ENCODE results near the gene CDON. TPM values are rescaled to one million over a fixed set of nuclear protein-coding genes. Genes with fewer than 3 reads are reported as not detected.

The CDON gene
- total RNA-seq, 1 experiment from 2014 or later: 34.1 TPM

- TF ChIP-seq NR1H2 (CRISPR knock-in tag; IDR thresholded peaks at IDR 0.05): no peak
- TF ChIP-seq ELF4 (CRISPR knock-in tag; IDR thresholded peaks at IDR 0.05; ENCODE audit: low read depth): no peak
- TF ChIP-seq FOXK1 (CRISPR knock-in tag; IDR thresholded peaks at IDR 0.05): no peak
Observed at GRCh38 chr11:126054408-126054807, 8.3 kb downstream of the CDON start (continued).

GRCh38 chr11:126053415-126054286 is 9.0 kb downstream of the CDON start:
- CTCF ChIA-PET: no interaction called here
- H3K27ac Mint-ChIP-seq: no peak overlapping the region
- H3K4me1 Mint-ChIP-seq: peaks cover 15% of the 10 kb centered on the region

GRCh38 chr11:126051117-126051516 is 11.5 kb downstream of the CDON start:
- ChIA-PET POLR2A (no interaction called here), CTCF (interaction anchor here (1.9 kb wide), 1 partner anchor 108 kb away, joined by 4 read pairs; no protein-coding TSS in a partner anchor)
- H3K4me1 Mint-ChIP-seq: peaks cover 10% of the 10 kb centered on the region

More at GRCh38 chr11:126053415-126054286, 9.0 kb downstream of the CDON start:
- Mint-ChIP-seq H3K36me3 (no peaks in the 10 kb centered on the region), H3K4me3 (no peak overlapping the region), H3K27me3 (ENCODE audit: low read depth) (no peaks in the 10 kb centered on the region), H3K9me3 (no peaks in the 10 kb centered on the region)
- TF ChIP-seq CDX4 (CRISPR knock-in tag; IDR thresholded peaks at IDR 0.05; ENCODE audit: borderline replicate concordance) (no peak), FOXK1 (CRISPR knock-in tag; IDR thresholded peaks at IDR 0.05) (no peak)
- no peak for DNase-seq (ENCODE audit: low spot score)
- POLR2A ChIA-PET: no interaction called here
- no peak for ATAC-seq

GRCh38 chr11:126049159-126049558 is 13.5 kb downstream of the CDON start:
- H3K4me3 Mint-ChIP-seq: no peak overlapping the region
- no peak overlapping the region for H3K27ac Mint-ChIP-seq
- TF ChIP-seq NR2C2 (CRISPR knock-in tag; IDR thresholded peaks at IDR 0.05) (no peak), E2F4 (CRISPR knock-in tag; IDR thresholded peaks at IDR 0.05; ENCODE audit: borderline replicate concordance, low read depth) (no peak)
- peaks cover 10% of the 10 kb centered on the region for H3K4me1 Mint-ChIP-seq
- H3K27me3 Mint-ChIP-seq (ENCODE audit: low read depth): no peaks in the 10 kb centered on the region
- CTCF ChIA-PET: no interaction called here
- no peaks in the 10 kb centered on the region for H3K9me3 Mint-ChIP-seq
- POLR2A ChIA-PET: no interaction called here
- ATAC-seq: no peak
- peaks cover 3% of the 10 kb centered on the region for H3K36me3 Mint-ChIP-seq
- no peak for DNase-seq (ENCODE audit: low spot score)

More at GRCh38 chr11:126051117-126051516, 11.5 kb downstream of the CDON start:
- DNase-seq (ENCODE audit: low spot score) (no peak), ATAC-seq (no peak)
- Mint-ChIP-seq H3K36me3 (no peaks in the 10 kb centered on the region), H3K27ac (no peak overlapping the region), H3K4me3 (no peak overlapping the region), H3K9me3 (no peaks in the 10 kb centered on the region), H3K27me3 (ENCODE audit: low read depth) (no peaks in the 10 kb centered on the region)
- TF ChIP-seq SMAD3 (CRISPR knock-in tag; IDR thresholded peaks at IDR 0.05; ENCODE audit: borderline replicate concordance) (no peak), NFYB (CRISPR knock-in tag; conservative IDR thresholded peaks at IDR 0.05; ENCODE audit: low read depth) (no peak), MAX (CRISPR knock-in tag; IDR thresholded peaks at IDR 0.05) (no peak), E2F4 (CRISPR knock-in tag; IDR thresholded peaks at IDR 0.05; ENCODE audit: borderline replicate concordance, low read depth) (no peak)

- ATAC-seq: no peak
- Mint-ChIP-seq H3K36me3 (peaks cover 3% of the 10 kb centered on the region), H3K9me3 (no peaks in the 10 kb centered on the region), H3K4me3 (no peak overlapping the region), H3K27ac (no peak overlapping the region), H3K27me3 (ENCODE audit: low read depth) (no peaks in the 10 kb centered on the region), H3K4me1 (peaks cover 10% of the 10 kb centered on the region)
- no peak for DNase-seq (ENCODE audit: low spot score)
- POLR2A ChIA-PET: no interaction called here
- CTCF ChIA-PET: no interaction called here
- no peak for TF ChIP-seq NR2C2 (CRISPR knock-in tag; IDR thresholded peaks at IDR 0.05)
- TF ChIP-seq NFE2L1 (CRISPR knock-in tag; IDR thresholded peaks at IDR 0.05): no peak
- no peak for TF ChIP-seq EMX1 (CRISPR knock-in tag; IDR thresholded peaks at IDR 0.05)
- no peak for TF ChIP-seq SOX15 (CRISPR knock-in tag; IDR thresholded peaks at IDR 0.05)
- TF ChIP-seq ATF1 (CRISPR knock-in tag; IDR thresholded peaks at IDR 0.05): no peak
- no peak for TF ChIP-seq NFATC4 (CRISPR knock-in tag; IDR thresholded peaks at IDR 0.05)
- no peak for TF ChIP-seq SMAD4 (CRISPR knock-in tag; IDR thresholded peaks at IDR 0.05)
- TF ChIP-seq ZNF532 (CRISPR knock-in tag; IDR thresholded peaks at IDR 0.05; ENCODE audit: borderline replicate concordance): no peak
- TF ChIP-seq GRHL2 (CRISPR knock-in tag; IDR thresholded peaks at IDR 0.05; ENCODE audit: insufficient replicate concordance, severe bottlenecking): no peak
- TF ChIP-seq GTF2I (CRISPR knock-in tag; conservative IDR thresholded peaks at IDR 0.05): no peak
- TF ChIP-seq NR3C1 (CRISPR knock-in tag; conservative IDR thresholded peaks at IDR 0.05; ENCODE audit: low read depth): no peak
Observed at GRCh38 chr11:126048197-126048596, 14.5 kb downstream of the CDON start.
